Astrocyte (in vitro differentiated cells and primary cell): Measurements from ENCODE around the gene MVD. TPM values are rescaled to one million over a fixed set of nuclear protein-coding genes. Genes with fewer than 3 reads are reported as not detected.

ENCODE experiments used
- DNase-seq: peaks from one replicate; pipeline ENCODE4 v3.0.0-alpha.2; 2010; ENCODE audit warnings: low read depth
- FAIRE-seq: peaks from 2 replicates; lab custom pipeline; 2011; peaks lifted over from hg19 to GRCh38; lab: Jason Lieb, UNC
- H2AFZ ChIP-seq: 2 replicates; pipeline ENCODE4 v1.6.0; 2012; ENCODE audit warnings: low read depth, low read length, inconsistent platforms
- H3K27ac ChIP-seq: 2 replicates; pipeline ENCODE4 v1.5.1; 2011; ENCODE audit warnings: low read depth, low read length, inconsistent platforms
- H3K27me3 ChIP-seq: 2 replicates; pipeline ENCODE4 v1.6.0; 2011; ENCODE audit warnings: low read length, inconsistent platforms; ENCODE audit not compliant: insufficient read depth
- H3K36me3 ChIP-seq: 2 replicates; pipeline ENCODE4 v1.5.1; 2011; ENCODE audit warnings: low read length, inconsistent platforms; ENCODE audit not compliant: insufficient read depth
- H3K4me1 ChIP-seq: 2 replicates; pipeline ENCODE4 v1.5.1; 2011; ENCODE audit warnings: low read length, inconsistent platforms; ENCODE audit not compliant: insufficient read depth
- H3K4me2 ChIP-seq: 2 replicates; pipeline ENCODE4 v1.6.0; 2012; ENCODE audit warnings: low read length, inconsistent platforms
- H3K4me3 ChIP-seq: 2 replicates; pipeline ENCODE4 v1.5.1; 2011; ENCODE audit warnings: low read depth, mild to moderate bottlenecking, low read length, inconsistent platforms; ENCODE audit not compliant: insufficient read depth
- H3K79me2 ChIP-seq: 2 replicates; pipeline ENCODE4 v1.6.0; 2012; ENCODE audit warnings: mild to moderate bottlenecking, low read length, inconsistent platforms; ENCODE audit not compliant: insufficient read depth
- H3K9ac ChIP-seq: 2 replicates; pipeline ENCODE4 v1.6.0; 2012; ENCODE audit warnings: mild to moderate bottlenecking, low read length, inconsistent platforms
- H3K9me3 ChIP-seq: 2 replicates; pipeline ENCODE4 v1.5.1; 2012; ENCODE audit warnings: low read depth, mild to moderate bottlenecking, low read length, inconsistent platforms; ENCODE audit not compliant: insufficient read depth
- H4K20me1 ChIP-seq: 2 replicates; pipeline ENCODE4 v1.6.0; 2012; ENCODE audit warnings: low read length, inconsistent platforms; ENCODE audit not compliant: insufficient read depth
- H3K27ac Mint-ChIP-seq: one replicate; pipeline ENCODE4 v1.8.0; 2021; ENCODE audit warnings: mild to moderate bottlenecking, mixed read lengths; ENCODE audit not compliant: unreplicated experiment
- H3K27me3 Mint-ChIP-seq: one replicate; pipeline ENCODE4 v1.8.0; 2021; ENCODE audit warnings: low read depth, mixed read lengths; ENCODE audit not compliant: unreplicated experiment
- H3K36me3 Mint-ChIP-seq: one replicate; pipeline ENCODE4 v1.8.0; 2021; ENCODE audit warnings: low read depth, mixed read lengths; ENCODE audit not compliant: unreplicated experiment
- H3K4me1 Mint-ChIP-seq: one replicate; pipeline ENCODE4 v1.8.0; 2021; ENCODE audit warnings: low read depth, mixed read lengths; ENCODE audit not compliant: unreplicated experiment
- H3K4me3 Mint-ChIP-seq: one replicate; pipeline ENCODE4 v1.8.0; 2021; ENCODE audit warnings: mild to moderate bottlenecking, moderate library complexity, mixed read lengths; ENCODE audit not compliant: unreplicated experiment
- H3K9me3 Mint-ChIP-seq: one replicate; pipeline ENCODE4 v1.8.0; 2021; ENCODE audit warnings: mild to moderate bottlenecking, mixed read lengths; ENCODE audit not compliant: unreplicated experiment
- EZH2 ChIP-seq: IDR thresholded peaks from 2 replicates; pipeline ENCODE4 v1.6.1; 2012; ENCODE audit warnings: mild to moderate bottlenecking, low read length, inconsistent platforms; ENCODE audit not compliant: insufficient read depth
- total RNA-seq: library from RNA; stranded (reverse); gene quantifications from 2 replicates; pipeline ENCODE4 v1.2.1, GENCODE V29; 2021
- TF ChIP-seq, protein P1 (sequence below): IDR thresholded peaks from 2 replicates; pipeline ENCODE4 v1.5.1; 2011; ENCODE audit warnings: low read depth, mild to moderate bottlenecking, inconsistent platforms, low read length, moderate library complexity; ENCODE audit not compliant: insufficient read depth

MVD gene
- total RNA-seq, 1 donor from 2014 or later = 63.9 TPM

GRCh38 chr16:88640039-88640495 is 22.8 kb downstream of the MVD start:
- no peak overlapping the region for H3K27ac Mint-ChIP-seq

DNA sequence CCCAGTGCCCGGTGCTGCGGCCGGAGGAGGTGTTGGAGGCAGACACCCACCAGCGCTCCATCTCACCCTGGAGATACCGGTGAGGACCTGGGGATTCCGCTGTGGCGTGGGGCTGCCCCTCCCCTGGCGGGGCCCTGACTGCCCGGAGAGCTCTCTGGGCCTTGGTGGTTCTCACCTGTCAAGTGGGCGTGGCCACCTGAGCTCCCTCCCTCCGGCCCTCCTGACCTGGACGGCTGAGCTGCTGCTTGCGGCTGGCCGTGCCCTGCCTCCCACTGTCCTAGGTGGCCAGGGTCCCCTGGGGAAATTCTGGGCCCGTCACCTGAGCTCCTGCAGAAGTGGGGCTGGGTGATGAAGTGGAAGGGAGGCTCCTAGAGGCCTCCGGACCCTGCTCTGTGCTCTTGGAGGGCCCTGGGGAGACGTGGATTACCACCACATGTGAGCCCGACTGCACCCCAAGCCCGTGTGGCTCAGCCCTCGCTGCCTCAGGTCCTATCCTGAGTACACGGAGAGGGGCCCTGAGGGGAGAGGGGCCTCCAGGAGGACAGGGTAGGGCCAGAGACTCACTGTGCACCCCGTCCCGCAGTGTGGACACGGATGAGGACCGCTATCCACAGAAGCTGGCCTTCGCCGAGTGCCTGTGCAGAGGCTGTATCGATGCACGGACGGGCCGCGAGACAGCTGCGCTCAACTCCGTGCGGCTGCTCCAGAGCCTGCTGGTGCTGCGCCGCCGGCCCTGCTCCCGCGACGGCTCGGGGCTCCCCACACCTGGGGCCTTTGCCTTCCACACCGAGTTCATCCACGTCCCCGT is 23.5 kb downstream of the MVD start:
- Mint-ChIP-seq H3K27ac (no peak overlapping the region), H3K4me3 (no peak overlapping the region), H3K27me3 (peaks cover 15% of the 10 kb centered on the region), H3K36me3 (peaks cover 9% of the 10 kb centered on the region), H3K9me3 (no peaks in the 10 kb centered on the region), H3K4me1 (peaks cover 4% of the 10 kb centered on the region)
- Histone ChIP-seq H3K4me3 (no peak overlapping the region), H3K9ac (no peak overlapping the region), H3K4me2 (no peak overlapping the region), H3K27me3 (peaks cover 20% of the 10 kb centered on the region), H3K27ac (no peak overlapping the region), H3K36me3 (no peaks in the 10 kb centered on the region), H3K79me2 (no peaks in the 10 kb centered on the region), H2AFZ (no peak overlapping the region), H3K9me3 (no peaks in the 10 kb centered on the region), H3K4me1 (peaks cover 9% of the 10 kb centered on the region), H4K20me1 (peaks cover 6% of the 10 kb centered on the region)
- TF ChIP-seq, protein P1, sequence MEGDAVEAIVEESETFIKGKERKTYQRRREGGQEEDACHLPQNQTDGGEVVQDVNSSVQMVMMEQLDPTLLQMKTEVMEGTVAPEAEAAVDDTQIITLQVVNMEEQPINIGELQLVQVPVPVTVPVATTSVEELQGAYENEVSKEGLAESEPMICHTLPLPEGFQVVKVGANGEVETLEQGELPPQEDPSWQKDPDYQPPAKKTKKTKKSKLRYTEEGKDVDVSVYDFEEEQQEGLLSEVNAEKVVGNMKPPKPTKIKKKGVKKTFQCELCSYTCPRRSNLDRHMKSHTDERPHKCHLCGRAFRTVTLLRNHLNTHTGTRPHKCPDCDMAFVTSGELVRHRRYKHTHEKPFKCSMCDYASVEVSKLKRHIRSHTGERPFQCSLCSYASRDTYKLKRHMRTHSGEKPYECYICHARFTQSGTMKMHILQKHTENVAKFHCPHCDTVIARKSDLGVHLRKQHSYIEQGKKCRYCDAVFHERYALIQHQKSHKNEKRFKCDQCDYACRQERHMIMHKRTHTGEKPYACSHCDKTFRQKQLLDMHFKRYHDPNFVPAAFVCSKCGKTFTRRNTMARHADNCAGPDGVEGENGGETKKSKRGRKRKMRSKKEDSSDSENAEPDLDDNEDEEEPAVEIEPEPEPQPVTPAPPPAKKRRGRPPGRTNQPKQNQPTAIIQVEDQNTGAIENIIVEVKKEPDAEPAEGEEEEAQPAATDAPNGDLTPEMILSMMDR = no peak
- no peak for TF ChIP-seq EZH2
- DNase-seq (no peak), FAIRE-seq (no peak)

More at GRCh38 chr16:88640039-88640495, 22.8 kb downstream of the MVD start:
- H3K4me3 ChIP-seq = no peak overlapping the region
- H3K79me2 ChIP-seq = no peaks in the 10 kb centered on the region
- peaks cover 6% of the 10 kb centered on the region for H4K20me1 ChIP-seq
- no peak overlapping the region for H3K4me3 Mint-ChIP-seq
- H3K36me3 ChIP-seq = no peaks in the 10 kb centered on the region
- DNase-seq (no peak), FAIRE-seq (no peak)
- peaks cover 3% of the 10 kb centered on the region for H3K4me1 ChIP-seq
- peaks cover 4% of the 10 kb centered on the region for H3K4me1 Mint-ChIP-seq
- no peaks in the 10 kb centered on the region for H3K9me3 Mint-ChIP-seq
- H2AFZ ChIP-seq = no peak overlapping the region
- no peaks in the 10 kb centered on the region for H3K9me3 ChIP-seq
- H3K36me3 Mint-ChIP-seq = peaks cover 14% of the 10 kb centered on the region
- no peak overlapping the region for H3K9ac ChIP-seq
- H3K4me2 ChIP-seq = no peak overlapping the region
- H3K27ac ChIP-seq = no peak overlapping the region
- H3K27me3 ChIP-seq = peaks cover 20% of the 10 kb centered on the region
- H3K27me3 Mint-ChIP-seq = peaks cover 15% of the 10 kb centered on the region
- TF ChIP-seq, protein P1 = no peak
- no peak for TF ChIP-seq EZH2
